HEK293 (cell line): ENCODE results near the gene CAPN10.

Source experiments
- ZBTB1 ChIP-seq: fragments of 450-650 bp; formaldehyde crosslinking; IDR thresholded peaks from 2 replicates; pipeline ENCODE4 v1.5.1; 2016; ENCODE audit warnings: missing biosample characterization, missing genetic modification characterization
- ZBTB7A ChIP-seq: fragments of 450-650 bp; formaldehyde crosslinking; IDR thresholded peaks from 2 replicates; pipeline ENCODE4 v1.5.1; 2016; ENCODE audit warnings: low read depth, missing biosample characterization, missing genetic modification characterization
- ZNF292 ChIP-seq: fragments of 450-650 bp; formaldehyde crosslinking; IDR thresholded peaks from 2 replicates; pipeline ENCODE4 v1.5.1; 2016; ENCODE audit warnings: low read depth, missing biosample characterization, missing genetic modification characterization, borderline replicate concordance
- ZNF341 ChIP-seq: fragments of 450-650 bp; formaldehyde crosslinking; IDR thresholded peaks from 2 replicates; pipeline ENCODE4; 2016; ENCODE audit warnings: low read depth, missing biosample characterization, missing genetic modification characterization
- ZNF350 ChIP-seq: fragments of 450-650 bp; formaldehyde crosslinking; IDR thresholded peaks from 2 replicates; pipeline ENCODE4 v1.5.0; 2017; ENCODE audit warnings: missing biosample characterization, mild to moderate bottlenecking, missing genetic modification characterization
- ZNF660 ChIP-seq: fragments of 450-650 bp; IDR thresholded peaks from 2 replicates; pipeline ENCODE4 v1.5.1; 2018; ENCODE audit warnings: missing biosample characterization, mild to moderate bottlenecking, missing genetic modification characterization
- TF ChIP-seq, protein P1 (sequence below): fragments of 450-650 bp; formaldehyde crosslinking; IDR thresholded peaks from 2 replicates; pipeline ENCODE4 v1.5.1; 2016; ENCODE audit warnings: missing biosample characterization, missing genetic modification characterization
- TF ChIP-seq, protein P2 (sequence below): fragments of 450-650 bp; formaldehyde crosslinking; optimal IDR thresholded peaks from 2 replicates; pipeline ENCODE3; 2016; ENCODE audit warnings: missing biosample characterization, mild to moderate bottlenecking, missing genetic modification characterization

DNA sequence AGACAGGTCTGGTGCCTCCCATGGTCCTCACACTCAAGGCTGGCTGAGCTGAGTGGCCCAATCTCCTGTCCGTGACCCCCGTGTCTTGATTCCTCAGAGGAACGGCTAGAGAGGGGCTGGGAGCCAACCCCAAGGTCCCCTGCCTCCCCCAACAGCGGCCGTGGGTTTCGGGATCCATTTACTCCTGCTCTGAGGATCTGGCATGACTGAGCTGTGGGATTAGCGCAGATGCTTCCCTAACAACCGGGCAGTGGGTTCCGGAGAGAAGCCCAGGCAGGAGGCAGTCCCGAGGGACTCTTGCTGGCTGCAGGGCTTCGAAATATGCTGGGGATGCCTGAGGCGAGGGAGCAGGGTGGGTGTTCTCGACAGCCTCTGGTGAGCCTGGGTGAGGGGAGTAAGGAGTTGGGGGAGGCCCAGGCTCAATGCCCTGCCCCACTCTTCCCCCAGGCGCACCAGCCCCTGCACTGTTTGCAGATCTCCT lies 57.7 kb downstream of the CAPN10 start:
- TF ChIP-seq, protein P1, sequence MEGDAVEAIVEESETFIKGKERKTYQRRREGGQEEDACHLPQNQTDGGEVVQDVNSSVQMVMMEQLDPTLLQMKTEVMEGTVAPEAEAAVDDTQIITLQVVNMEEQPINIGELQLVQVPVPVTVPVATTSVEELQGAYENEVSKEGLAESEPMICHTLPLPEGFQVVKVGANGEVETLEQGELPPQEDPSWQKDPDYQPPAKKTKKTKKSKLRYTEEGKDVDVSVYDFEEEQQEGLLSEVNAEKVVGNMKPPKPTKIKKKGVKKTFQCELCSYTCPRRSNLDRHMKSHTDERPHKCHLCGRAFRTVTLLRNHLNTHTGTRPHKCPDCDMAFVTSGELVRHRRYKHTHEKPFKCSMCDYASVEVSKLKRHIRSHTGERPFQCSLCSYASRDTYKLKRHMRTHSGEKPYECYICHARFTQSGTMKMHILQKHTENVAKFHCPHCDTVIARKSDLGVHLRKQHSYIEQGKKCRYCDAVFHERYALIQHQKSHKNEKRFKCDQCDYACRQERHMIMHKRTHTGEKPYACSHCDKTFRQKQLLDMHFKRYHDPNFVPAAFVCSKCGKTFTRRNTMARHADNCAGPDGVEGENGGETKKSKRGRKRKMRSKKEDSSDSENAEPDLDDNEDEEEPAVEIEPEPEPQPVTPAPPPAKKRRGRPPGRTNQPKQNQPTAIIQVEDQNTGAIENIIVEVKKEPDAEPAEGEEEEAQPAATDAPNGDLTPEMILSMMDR, result no peak
- TF ChIP-seq, protein P2, sequence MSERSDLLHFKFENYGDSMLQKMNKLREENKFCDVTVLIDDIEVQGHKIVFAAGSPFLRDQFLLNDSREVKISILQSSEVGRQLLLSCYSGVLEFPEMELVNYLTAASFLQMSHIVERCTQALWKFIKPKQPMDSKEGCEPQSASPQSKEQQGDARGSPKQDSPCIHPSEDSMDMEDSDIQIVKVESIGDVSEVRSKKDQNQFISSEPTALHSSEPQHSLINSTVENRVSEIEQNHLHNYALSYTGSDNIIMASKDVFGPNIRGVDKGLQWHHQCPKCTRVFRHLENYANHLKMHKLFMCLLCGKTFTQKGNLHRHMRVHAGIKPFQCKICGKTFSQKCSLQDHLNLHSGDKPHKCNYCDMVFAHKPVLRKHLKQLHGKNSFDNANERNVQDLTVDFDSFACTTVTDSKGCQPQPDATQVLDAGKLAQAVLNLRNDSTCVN (tag by site-specific recombination), result no peak
- TF ChIP-seq ZBTB1 (tag by site-specific recombination), result no peak
- no peak for TF ChIP-seq ZNF292 (tag by site-specific recombination)
- no peak for TF ChIP-seq ZNF341 (tag by site-specific recombination)
- no peak for TF ChIP-seq ZNF660 (tag by site-specific recombination)
- TF ChIP-seq ZNF350, result no peak
- TF ChIP-seq ZBTB7A (tag by site-specific recombination), result no peak
